OCI-LY7 (cell line): Measurements from ENCODE around the gene OR2H1. TPM values are rescaled to one million over a fixed set of nuclear protein-coding genes. Genes with fewer than 3 reads are reported as not detected.
"Not testable (repeated sequence)": the region's sequence is repeated elsewhere in the genome, so short reads cannot be mapped to it uniquely, and the experiment has no call there.

Experiments used
- BruUV-seq: library from RNA; stranded (reverse); fragments of 400-500 nt; replicated peaks from 2 replicates; lab custom pipeline; 2021; lab: Mats Ljungman, UMichigan
- CTCF ChIA-PET: fragments of 300-600 bp; sonication (Branson Sonifier 250); formaldehyde crosslinking; loops from one replicate; lab custom pipeline; 2022; ENCODE audit warnings: antibody characterized with exemption; ENCODE audit not compliant: unreplicated experiment; lab: Charles Lee
- POLR2A ChIA-PET: fragments of 300-600 bp; sonication (Branson Sonifier 250); formaldehyde crosslinking; loops from one replicate; lab custom pipeline; 2022; ENCODE audit warnings: antibody characterized with exemption; lab: Charles Lee
- DNase-seq: peaks from one replicate; pipeline ENCODE4 v3.0.0-alpha.2; 2015; ENCODE audit warnings: low spot score
- H2AFZ ChIP-seq: fragments of 200-600 bp; sonication (generic), shearing (Covaris generic); 2 replicates; pipeline ENCODE4 v1.6.1; 2014; ENCODE audit warnings: mild to moderate bottlenecking, antibody characterized with exemption, low read length, moderate library complexity
- H3K27ac ChIP-seq: fragments of 200-600 bp; sonication (generic); 2 replicates; pipeline ENCODE4 v1.5.1; 2014; ENCODE audit warnings: mixed run types, low read depth, mild to moderate bottlenecking, moderate library complexity, low read length, inconsistent platforms; ENCODE audit not compliant: poor library complexity, severe bottlenecking
- H3K36me3 ChIP-seq: fragments of 200-600 bp; sonication (generic); 2 replicates; pipeline ENCODE4 v1.6.1; 2014; ENCODE audit warnings: mild to moderate bottlenecking, antibody characterized with exemption, low read length, moderate library complexity, mixed read lengths; ENCODE audit not compliant: insufficient read depth
- H3K4me1 ChIP-seq: fragments of 200-600 bp; sonication (generic); 2 replicates; pipeline ENCODE4 v1.5.1; 2014; ENCODE audit warnings: mild to moderate bottlenecking, low read length; ENCODE audit not compliant: insufficient read depth, poor library complexity, severe bottlenecking
- H3K4me2 ChIP-seq: fragments of 200-600 bp; sonication (generic); 2 replicates; pipeline ENCODE4 v1.6.1; 2014; ENCODE audit warnings: mild to moderate bottlenecking, low read length
- H3K4me3 ChIP-seq: fragments of 200-600 bp; sonication (generic); 2 replicates; pipeline ENCODE4 v1.5.1; 2014; ENCODE audit warnings: mild to moderate bottlenecking, low read depth, low read length; ENCODE audit not compliant: poor library complexity, severe bottlenecking
- H3K79me2 ChIP-seq: fragments of 200-600 bp; sonication (generic); 2 replicates; pipeline ENCODE4 v1.6.1; 2016; ENCODE audit warnings: low read depth, mild to moderate bottlenecking, low read length, moderate library complexity, mixed read lengths; ENCODE audit not compliant: insufficient read depth
- H3K9me2 ChIP-seq: fragments of 200-600 bp; sonication (generic); 2 replicates; pipeline ENCODE4 v1.6.1; 2016; ENCODE audit warnings: mild to moderate bottlenecking, low read length, mixed read lengths; ENCODE audit not compliant: insufficient read depth
- H3K9me3 ChIP-seq: fragments of 200-600 bp; sonication (generic); 2 replicates; pipeline ENCODE4 v1.6.1; 2014; ENCODE audit warnings: mild to moderate bottlenecking, mixed run types, low read length, mixed read lengths
- H4K20me1 ChIP-seq: fragments of 200-600 bp; sonication (generic); 2 replicates; pipeline ENCODE4 v1.6.1; 2014; ENCODE audit warnings: mild to moderate bottlenecking, antibody characterized with exemption, low read length, moderate library complexity, mixed read lengths; ENCODE audit not compliant: insufficient read depth
- CTCF ChIP-seq: fragments of 200-600 bp; sonication (generic); conservative IDR thresholded peaks from 2 replicates; pipeline ENCODE4 v1.5.1; 2014; ENCODE audit warnings: mild to moderate bottlenecking, antibody characterized with exemption, low read length, moderate library complexity, mixed read lengths
- EZH2phosphoT487 ChIP-seq: fragments of 200-600 bp; sonication (generic); IDR thresholded peaks from 2 replicates; pipeline ENCODE4 v1.6.1; 2018; ENCODE audit warnings: low read depth, borderline replicate concordance, mild to moderate bottlenecking, mixed run types, antibody characterized with exemption, low read length, moderate library complexity, mixed read lengths
- intact Hi-C: fragments of 100-400 bp; cut with micrococcal nuclease; formaldehyde crosslinking; loops from one replicate; pipeline ENCODE4 v1.10.0; 2022; ENCODE audit not compliant: unreplicated experiment
- total RNA-seq, 2 experiments: library from RNA; depleted of rRNA in 1 of 2; stranded (reverse); fragments of >200 nt in 1 of 2; shearing (Covaris generic) in 1 of 2; gene quantifications; 2 replicates each; pipeline ENCODE4 v1.2.3, GENCODE V29; 2014 to 2022

The OR2H1 gene
- total RNA-seq, 2 experiments from 2014 or later, result not detected

GRCh38 chr6:29442719-29443118 is 14.2 kb upstream of the OR2H1 start:
- no peak for DNase-seq
- H2AFZ ChIP-seq, result no peak overlapping the region
- H3K36me3 ChIP-seq, result no peaks in the 10 kb centered on the region
- no peak for TF ChIP-seq EZH2phosphoT487
- no peak for TF ChIP-seq CTCF
- no peak overlapping the region for H3K4me3 ChIP-seq
- H3K9me2 ChIP-seq, result no peaks in the 10 kb centered on the region
- H3K79me2 ChIP-seq, result no peaks in the 10 kb centered on the region
- ChIA-PET CTCF (no interaction called here), POLR2A (interaction anchor here (0.7 kb wide), 1 partner anchor 12 kb away, joined by 3 read pairs; no protein-coding TSS in a partner anchor)
- H3K4me2 ChIP-seq, result no peak overlapping the region
- BruUV-seq, result no TSS peak
- H3K4me1 ChIP-seq, result no peaks in the 10 kb centered on the region
- no peak overlapping the region for H3K27ac ChIP-seq
- no peaks in the 10 kb centered on the region for H3K9me3 ChIP-seq
- intact Hi-C loops, result no loop called here
- no peaks in the 10 kb centered on the region for H4K20me1 ChIP-seq

DNA sequence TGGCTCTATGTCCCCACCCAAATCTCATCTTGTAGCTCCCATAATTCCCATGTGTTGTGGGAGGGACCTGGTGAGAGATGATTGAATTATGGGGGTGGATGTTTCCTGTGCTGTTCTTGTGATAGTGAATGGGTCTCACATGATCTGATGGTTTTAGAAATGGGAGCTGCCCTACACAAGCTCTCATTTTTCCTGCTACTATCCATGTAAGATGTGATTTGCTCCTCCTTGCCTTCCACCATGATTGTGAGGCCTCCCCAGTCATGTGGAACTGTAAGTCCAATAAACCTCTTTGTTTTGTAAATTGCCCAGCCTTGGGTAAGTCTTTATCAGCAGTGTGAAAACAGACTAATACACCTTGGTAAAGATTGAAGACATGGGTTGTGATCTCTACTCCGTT is 12.9 kb upstream of the OR2H1 start:
- BruUV-seq, POLR2A ChIA-PET, H2AFZ ChIP-seq, H3K4me3 ChIP-seq, H3K4me2 ChIP-seq, H3K9me3 ChIP-seq, H3K4me1 ChIP-seq, H4K20me1 ChIP-seq, H3K9me2 ChIP-seq, DNase-seq, H3K27ac ChIP-seq, H3K36me3 ChIP-seq, H3K79me2 ChIP-seq, intact Hi-C loops, CTCF ChIA-PET: not testable (repeated sequence)

DNA sequence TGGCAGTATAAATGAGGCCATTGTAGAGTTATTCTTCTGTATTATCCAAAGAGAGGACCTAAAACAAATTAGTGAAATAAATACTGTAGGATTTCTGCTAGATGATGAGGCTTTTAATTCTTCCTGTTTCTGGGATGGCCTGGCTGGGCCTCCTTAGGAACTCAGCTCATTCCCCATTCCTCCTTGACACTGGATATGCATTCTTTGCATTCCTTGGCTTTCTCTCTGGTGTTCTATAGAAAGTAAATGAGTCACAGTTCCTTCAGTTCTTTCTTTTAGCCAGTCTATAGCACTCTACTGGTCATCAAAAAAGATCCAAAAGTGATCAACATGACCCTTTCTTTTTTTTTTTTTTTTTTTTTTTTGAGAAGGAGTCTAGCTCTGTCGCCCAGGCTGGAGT is 9.3 kb upstream of the OR2H1 start:
- H3K36me3 ChIP-seq, result no peaks in the 10 kb centered on the region
- H2AFZ ChIP-seq, result no peak overlapping the region
- no peaks in the 10 kb centered on the region for H3K79me2 ChIP-seq
- H3K4me2 ChIP-seq, result no peak overlapping the region
- TF ChIP-seq EZH2phosphoT487 (no peak), CTCF (no peak)
- no peak overlapping the region for H3K4me3 ChIP-seq
- BruUV-seq, result no TSS peak
- CTCF ChIA-PET, result no interaction called here
- POLR2A ChIA-PET, result no interaction called here
- intact Hi-C loops, result no loop called here
- H3K9me3 ChIP-seq, result no peaks in the 10 kb centered on the region
- DNase-seq, result no peak
- no peaks in the 10 kb centered on the region for H3K4me1 ChIP-seq
- no peak overlapping the region for H3K27ac ChIP-seq
- H3K9me2 ChIP-seq, result no peaks in the 10 kb centered on the region
- no peaks in the 10 kb centered on the region for H4K20me1 ChIP-seq
